Coronary artery (tissue), 2 donors: ENCODE measurements around the gene BEND6.
"Not testable (repeated sequence)": the region's sequence is repeated elsewhere in the genome, so short reads cannot be mapped to it uniquely, and the experiment has no call there.

Experiments
- DNase-seq: peaks from one replicate; pipeline ENCODE4 v3.0.0-alpha.2; 2017; ENCODE audit warnings: low spot score
- H3K27ac ChIP-seq, 2 donors: fragments of 200-600 bp; sonication (generic); one replicate each; pipeline ENCODE4 v1.5.1; 2016 to 2019
- H3K4me3 ChIP-seq: fragments of 200-600 bp; sonication (generic); 2 replicates; pipeline ENCODE4 v1.5.1; 2016; ENCODE audit warnings: mild to moderate bottlenecking, moderate library complexity
- TF ChIP-seq, protein P1 (sequence below): fragments of 200-600 bp; sonication (generic); IDR thresholded peaks from one replicate; pipeline ENCODE4 v1.5.1; 2019; ENCODE audit warnings: antibody characterized with exemption

BEND6 gene

DNA sequence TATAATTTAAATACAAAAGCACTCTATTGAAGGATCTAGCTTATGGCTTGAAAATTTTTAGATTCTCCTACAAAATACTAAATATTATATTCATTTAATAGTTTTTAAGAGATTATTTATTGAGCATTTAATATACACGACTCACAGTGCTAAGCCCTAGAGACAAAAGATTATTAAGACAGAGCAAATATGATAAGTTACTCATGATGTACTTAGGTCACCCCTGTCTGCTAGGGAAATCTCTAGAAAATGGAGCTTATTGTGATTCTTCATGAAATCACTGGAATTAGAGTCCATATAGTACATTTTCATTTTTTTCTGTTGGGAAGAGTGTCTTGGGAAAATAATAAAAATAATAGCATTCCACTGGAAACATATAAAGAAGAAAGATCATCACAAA, 37.8 kb downstream of the BEND6 start:
- TF ChIP-seq, protein P1, sequence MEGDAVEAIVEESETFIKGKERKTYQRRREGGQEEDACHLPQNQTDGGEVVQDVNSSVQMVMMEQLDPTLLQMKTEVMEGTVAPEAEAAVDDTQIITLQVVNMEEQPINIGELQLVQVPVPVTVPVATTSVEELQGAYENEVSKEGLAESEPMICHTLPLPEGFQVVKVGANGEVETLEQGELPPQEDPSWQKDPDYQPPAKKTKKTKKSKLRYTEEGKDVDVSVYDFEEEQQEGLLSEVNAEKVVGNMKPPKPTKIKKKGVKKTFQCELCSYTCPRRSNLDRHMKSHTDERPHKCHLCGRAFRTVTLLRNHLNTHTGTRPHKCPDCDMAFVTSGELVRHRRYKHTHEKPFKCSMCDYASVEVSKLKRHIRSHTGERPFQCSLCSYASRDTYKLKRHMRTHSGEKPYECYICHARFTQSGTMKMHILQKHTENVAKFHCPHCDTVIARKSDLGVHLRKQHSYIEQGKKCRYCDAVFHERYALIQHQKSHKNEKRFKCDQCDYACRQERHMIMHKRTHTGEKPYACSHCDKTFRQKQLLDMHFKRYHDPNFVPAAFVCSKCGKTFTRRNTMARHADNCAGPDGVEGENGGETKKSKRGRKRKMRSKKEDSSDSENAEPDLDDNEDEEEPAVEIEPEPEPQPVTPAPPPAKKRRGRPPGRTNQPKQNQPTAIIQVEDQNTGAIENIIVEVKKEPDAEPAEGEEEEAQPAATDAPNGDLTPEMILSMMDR = no peak
- no peak overlapping the region for H3K4me3 ChIP-seq
- H3K27ac ChIP-seq = no peak overlapping the region
- DNase-seq = no peak

DNA sequence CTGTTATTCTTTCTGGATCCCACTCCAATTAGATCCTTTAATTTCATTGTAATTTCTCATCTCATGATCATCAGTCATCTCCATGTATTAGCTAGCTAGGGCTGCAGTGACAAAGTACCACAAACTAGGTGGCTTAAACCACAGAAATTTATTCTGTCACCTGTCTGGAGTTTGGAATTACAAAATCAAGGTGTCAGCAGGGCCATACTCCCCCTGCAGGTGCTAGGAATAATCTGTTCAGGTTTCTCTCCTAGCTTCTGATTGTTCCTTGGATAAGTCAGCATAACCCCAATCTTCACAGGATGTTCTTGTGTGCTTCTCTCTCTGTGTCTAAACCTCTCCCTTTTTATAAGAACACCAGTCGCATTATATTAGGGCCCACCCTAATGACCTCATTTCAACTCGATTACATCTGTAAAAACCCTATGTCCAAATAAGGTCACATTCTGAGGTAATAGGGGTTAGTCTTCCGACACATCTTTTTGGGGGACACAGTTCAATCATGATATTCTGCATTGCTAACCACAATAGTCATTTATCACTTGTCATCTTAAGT, 40.5 kb downstream of the BEND6 start:
- TF ChIP-seq, protein P1 = no peak
- DNase-seq = no peak

DNA sequence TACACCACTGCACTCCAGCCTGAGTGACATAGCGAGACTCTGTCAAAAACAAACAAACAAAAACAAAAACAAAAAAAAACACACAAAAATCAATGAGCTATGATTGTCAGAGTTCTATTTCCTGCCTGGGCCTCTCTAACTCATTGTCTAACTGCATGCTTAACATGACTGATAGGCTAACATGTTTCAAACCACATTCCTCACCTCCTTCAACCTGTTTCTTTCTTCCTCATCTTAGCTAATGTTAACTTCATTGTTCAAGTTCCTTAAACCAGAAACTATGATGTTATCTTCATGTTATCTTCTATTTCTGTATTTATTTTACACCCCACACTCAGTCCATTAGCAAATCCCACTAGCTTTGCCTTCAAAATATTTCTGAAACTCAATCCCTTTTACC, 41.5 kb downstream of the BEND6 start:
- Histone ChIP-seq H3K4me3 (no peak overlapping the region), H3K27ac (no peak overlapping the region)
- DNase-seq = no peak
- TF ChIP-seq, protein P1 = no peak

More for the DNA sequence above, 40.5 kb downstream of the BEND6 start:
- Histone ChIP-seq H3K27ac (no peak overlapping the region), H3K4me3 (no peak overlapping the region)

DNA sequence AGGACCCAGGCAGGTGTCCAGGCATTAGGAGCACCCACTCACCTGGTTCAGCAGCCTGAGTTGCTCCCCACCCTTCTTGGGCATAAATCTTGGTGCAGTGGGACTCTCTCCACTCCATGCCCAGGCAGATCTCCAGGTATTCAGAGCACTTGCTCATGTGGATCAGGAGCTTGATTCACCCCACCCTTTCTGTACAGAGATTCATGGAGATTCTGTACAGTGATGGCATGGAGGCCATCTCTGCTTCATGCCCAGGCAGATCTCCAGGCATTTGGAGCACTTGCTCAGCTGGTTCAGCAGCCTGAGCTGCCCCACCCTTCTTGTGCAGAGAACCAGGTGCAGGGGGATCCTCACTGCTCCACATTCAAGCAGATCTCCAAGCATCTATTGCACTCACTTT, 44.1 kb downstream of the BEND6 start:
- Histone ChIP-seq H3K4me3 (no peak overlapping the region), H3K27ac (no peak overlapping the region)
- TF ChIP-seq, protein P1 = no peak
- DNase-seq = no peak

DNA sequence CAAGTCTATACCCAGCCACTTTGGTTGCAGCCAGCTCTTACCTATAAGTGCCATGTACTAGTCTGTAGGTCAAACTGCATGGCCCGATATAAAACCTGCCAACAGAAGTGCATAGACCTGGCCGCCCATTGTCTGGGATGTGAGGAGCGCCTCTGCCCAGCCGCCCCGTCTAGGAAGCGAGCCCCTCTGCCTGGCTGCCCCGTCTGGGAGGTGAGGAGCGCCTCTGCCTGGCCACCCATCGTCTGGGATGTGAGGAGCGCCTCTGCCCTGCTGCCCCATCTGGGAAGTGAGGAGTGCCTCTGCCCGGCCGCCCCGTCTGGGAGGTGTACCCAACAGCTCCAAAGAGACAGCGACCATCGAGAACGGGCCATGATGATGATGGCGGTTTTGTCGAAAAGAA, 44.8 kb downstream of the BEND6 start:
- H3K4me3 ChIP-seq, H3K27ac ChIP-seq, DNase-seq: not testable (repeated sequence)

DNA sequence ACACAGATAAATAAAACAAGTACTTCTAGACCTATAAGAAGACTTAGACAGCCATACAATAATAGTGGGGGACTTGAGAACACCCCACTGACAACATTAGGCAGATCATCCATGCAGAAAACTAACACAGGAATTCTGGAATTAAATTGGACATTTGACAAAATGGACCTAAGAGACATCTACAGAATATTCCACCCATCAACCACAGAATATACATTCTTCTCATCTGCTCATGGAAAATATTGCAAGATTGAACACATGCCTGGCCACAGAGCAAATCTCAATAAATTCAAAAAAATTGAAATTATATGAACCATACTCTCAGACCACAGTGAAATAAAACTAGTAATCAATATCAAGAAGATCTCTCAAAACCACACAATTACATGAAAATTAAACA, 47.3 kb downstream of the BEND6 start:
- Histone ChIP-seq H3K27ac (no peak overlapping the region), H3K4me3 (no peak overlapping the region)
- TF ChIP-seq, protein P1 = no peak
- no peak for DNase-seq

DNA sequence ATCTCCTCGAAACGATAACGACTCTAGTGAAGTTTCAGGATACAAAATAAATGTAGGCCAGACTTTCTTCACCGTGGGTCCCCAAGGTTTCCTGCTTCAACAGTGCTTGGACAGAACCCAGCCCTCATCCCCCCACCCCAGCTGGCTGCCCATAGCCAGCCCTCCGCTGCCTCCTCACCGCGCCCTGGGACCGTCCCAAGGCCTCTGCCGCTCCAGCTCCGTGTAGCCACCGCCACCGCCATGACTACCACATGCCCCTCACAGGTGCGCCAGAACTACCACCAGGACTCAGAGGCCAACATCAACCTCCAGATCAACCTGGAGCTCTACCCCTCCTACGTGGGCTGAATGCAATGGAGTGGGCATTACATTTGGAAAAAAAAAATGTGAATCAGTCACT, 49.4 kb downstream of the BEND6 start:
- TF ChIP-seq, protein P1 = no peak
- DNase-seq = no peak

DNA sequence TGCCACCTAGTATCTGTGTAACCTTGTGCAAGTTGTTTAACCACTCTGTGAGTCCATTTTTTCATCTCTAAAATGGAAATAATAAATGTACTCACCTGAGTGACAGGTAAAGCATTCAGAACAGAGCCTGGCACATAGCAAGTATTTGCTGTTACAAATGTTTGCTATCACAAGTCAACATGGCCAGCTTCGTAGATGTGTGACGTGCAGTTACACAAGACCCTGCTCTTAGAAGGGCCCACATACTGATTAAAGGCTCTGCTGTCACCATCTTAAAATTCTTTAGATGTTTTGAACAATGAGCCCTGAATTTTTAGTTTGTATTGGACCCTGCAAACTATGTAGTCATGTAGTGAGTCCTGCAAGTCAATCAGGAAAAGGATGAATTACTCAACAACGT, 51.2 kb downstream of the BEND6 start:
- Histone ChIP-seq H3K27ac (no peak overlapping the region), H3K4me3 (no peak overlapping the region)
- no peak for DNase-seq
- TF ChIP-seq, protein P1 = no peak

More for the DNA sequence above, 49.4 kb downstream of the BEND6 start:
- Histone ChIP-seq H3K27ac (no peak overlapping the region), H3K4me3 (no peak overlapping the region)

DNA sequence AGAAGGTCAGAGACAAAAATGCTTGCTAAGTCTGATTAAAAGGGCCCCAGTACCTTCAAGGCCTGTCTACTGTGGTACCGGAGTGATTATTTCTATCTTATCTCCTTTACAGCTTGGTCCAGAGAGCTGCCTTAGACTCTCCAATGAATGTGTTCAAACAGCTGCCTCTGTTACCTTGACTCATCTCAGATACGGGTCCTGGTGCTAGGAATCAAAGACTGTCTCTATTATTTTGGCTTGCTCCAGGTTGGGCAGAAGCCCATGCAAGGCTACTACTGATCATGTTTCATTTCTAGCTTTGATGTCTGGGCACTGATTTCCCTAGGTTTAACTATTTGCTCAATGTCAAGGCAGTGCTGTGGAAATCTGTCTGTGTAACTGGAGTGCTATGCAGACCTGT, 53.2 kb downstream of the BEND6 start:
- not testable (repeated sequence) for H3K27ac ChIP-seq, H3K4me3 ChIP-seq, DNase-seq
